NT2/D1 (cell line): Measurements from ENCODE around the gene CGNL1.

Source experiments
- YY1 ChIP-seq: IDR thresholded peaks from 2 replicates; pipeline ENCODE4 v1.6.1; 2011; ENCODE audit not compliant: insufficient read length, insufficient read depth
- ZNF274 ChIP-seq: IDR thresholded peaks from 2 replicates; pipeline ENCODE4 v1.6.1; 2011; ENCODE audit warnings: mild to moderate bottlenecking, low read depth, low read length

DNA sequence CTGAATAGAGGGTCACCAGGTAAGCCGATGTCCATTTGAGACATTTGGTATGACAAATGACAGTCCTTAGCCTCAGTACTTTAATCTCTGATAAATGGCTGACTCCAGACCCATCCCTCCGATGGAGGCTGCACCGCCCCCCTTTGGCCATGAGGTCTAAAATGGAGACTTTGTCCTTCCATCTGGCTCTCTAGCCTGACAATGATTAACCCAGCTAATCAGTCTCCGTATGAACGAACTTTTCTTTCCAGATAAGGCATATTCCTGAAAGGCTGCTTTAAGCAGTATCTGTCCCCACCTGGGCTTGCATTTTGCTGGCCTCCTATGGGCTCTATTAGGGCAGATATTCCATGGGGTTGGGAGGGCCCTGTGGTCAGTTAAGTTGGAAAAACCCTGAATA is 204.6 kb downstream of the CGNL1 start:
- TF ChIP-seq ZNF274 (no peak), YY1 (no peak)
